CD4-positive, alpha-beta T cell treated with Interleukin-6 at 100 ng/mL for 8 hours (primary cell): ENCODE measurements around the gene TBC1D12.
"Not testable (repeated sequence)": the region's sequence is repeated elsewhere in the genome, so short reads cannot be mapped to it uniquely, and the experiment has no call there.

Experiments
- DNase-seq: peaks from one replicate; pipeline ENCODE4 v3.0.0-alpha.2; 2020; ENCODE audit warnings: mixed read lengths, low spot score

The TBC1D12 gene

GRCh38 chr10:94546049-94546900, 143.9 kb downstream of the TBC1D12 start:
- no peak for DNase-seq

GRCh38 chr10:94546901-94547185, 144.5 kb downstream of the TBC1D12 start:
- no peak for DNase-seq

GRCh38 chr10:94549221-94549620, 146.9 kb downstream of the TBC1D12 start:
- DNase-seq, result no peak

GRCh38 chr10:94567714-94568307, 165.5 kb downstream of the TBC1D12 start:
- not testable (repeated sequence) for DNase-seq

- DNase-seq, result no peak
Measured at GRCh38 chr10:94571081-94571480, 168.7 kb downstream of the TBC1D12 start.

GRCh38 chr10:94571528-94571927, 169.2 kb downstream of the TBC1D12 start:
- no peak for DNase-seq

GRCh38 chr10:94578790-94579189, 176.4 kb downstream of the TBC1D12 start:
- DNase-seq, result no peak

- DNase-seq, result no peak
Measured at GRCh38 chr10:94583124-94583523, 180.8 kb downstream of the TBC1D12 start.
